Caco-2 (cell line): ENCODE results near the gene ZNF438. TPM values are rescaled to one million over a fixed set of nuclear protein-coding genes. Genes with fewer than 3 reads are reported as not detected.

ENCODE experiments used
- BruUV-seq: library from RNA; stranded (reverse); fragments of 400-500 nt; replicated peaks from 2 replicates; lab custom pipeline; 2021; lab: Mats Ljungman, UMichigan
- CTCF ChIA-PET: fragments of 300-600 bp; sonication (Branson Sonifier 250); formaldehyde crosslinking; loops from one replicate; lab custom pipeline; 2022; ENCODE audit warnings: antibody characterized with exemption; lab: Charles Lee
- POLR2A ChIA-PET: fragments of 300-600 bp; sonication (Branson Sonifier 250); formaldehyde crosslinking; loops from one replicate; lab custom pipeline; 2022; ENCODE audit warnings: antibody characterized with exemption; lab: Charles Lee
- DNase-seq, 2 experiments: peaks; one replicate each; pipeline versions ENCODE4 v3.0.0 to v3.0.0-alpha.2; 2020 to 2022
- H3K27me3 ChIP-seq: replicated peaks from 2 replicates; pipeline ENCODE4 v1.6.0; 2011; ENCODE audit warnings: low read length; ENCODE audit not compliant: control insufficient read depth, insufficient read depth
- H3K36me3 ChIP-seq: 2 replicates; pipeline ENCODE4 v1.5.1; 2011; ENCODE audit warnings: low read length; ENCODE audit not compliant: control insufficient read depth, insufficient read depth
- H3K4me1 ChIP-seq: fragments of 250-450 bp; sonication (Bioruptor Pico); 2 replicates; pipeline ENCODE4 v1.5.1; 2020; ENCODE audit warnings: mild to moderate bottlenecking
- H3K4me3 ChIP-seq: 2 replicates; pipeline ENCODE4 v1.5.1; 2011; ENCODE audit warnings: low read depth, mild to moderate bottlenecking, control low read depth, low read length
- H3K9me3 ChIP-seq: fragments of 250-450 bp; sonication (Bioruptor Pico); 2 replicates; pipeline ENCODE4 v1.5.1; 2020; ENCODE audit warnings: mild to moderate bottlenecking, moderate library complexity
- H3K27ac Mint-ChIP-seq: one replicate; pipeline ENCODE4 v1.8.0; 2022; ENCODE audit warnings: mixed read lengths; ENCODE audit not compliant: unreplicated experiment
- H3K27me3 Mint-ChIP-seq: one replicate; pipeline ENCODE4 v1.8.0; 2022; ENCODE audit warnings: mixed read lengths; ENCODE audit not compliant: insufficient read depth, unreplicated experiment
- H3K36me3 Mint-ChIP-seq: one replicate; pipeline ENCODE4 v1.8.0; 2022; ENCODE audit warnings: mild to moderate bottlenecking, mixed read lengths; ENCODE audit not compliant: insufficient read depth, unreplicated experiment
- H3K4me1 Mint-ChIP-seq: one replicate; pipeline ENCODE4 v1.8.0; 2022; ENCODE audit warnings: low read depth, mixed read lengths; ENCODE audit not compliant: unreplicated experiment
- H3K4me3 Mint-ChIP-seq: one replicate; pipeline ENCODE4 v1.8.0; 2022; ENCODE audit warnings: mild to moderate bottlenecking, moderate library complexity, mixed read lengths; ENCODE audit not compliant: unreplicated experiment
- H3K9me3 Mint-ChIP-seq: one replicate; pipeline ENCODE4 v1.8.0; 2022; ENCODE audit warnings: mixed read lengths; ENCODE audit not compliant: unreplicated experiment
- CTCF ChIP-seq, 2 experiments: fragments of 200-600 bp in 1 of 2; IDR thresholded peaks; 1 replicate in 1 of 2; 2 replicates in 1 of 2; pipeline versions ENCODE4 v1.5.1 to v1.8.0; 2011 to 2022; ENCODE audit warnings: antibody characterized with exemption in 1 of 2, control low read depth in 1 of 2, inconsistent platforms in 1 of 2, low read depth in 1 of 2, low read length in 1 of 2, mild to moderate bottlenecking in 1 of 2, moderate library complexity in 1 of 2; ENCODE audit not compliant: insufficient read depth in 1 of 2, severe bottlenecking in 1 of 2, unreplicated experiment in 1 of 2
- intact Hi-C: fragments of 100-400 bp; cut with micrococcal nuclease; formaldehyde crosslinking; loops from one replicate; pipeline ENCODE4 v1.10.0; 2022; ENCODE audit not compliant: unreplicated experiment
- total RNA-seq: library from RNA; stranded (reverse); gene quantifications from 2 replicates; pipeline ENCODE4 v1.2.3, GENCODE V29; 2022

Gene ZNF438
- total RNA-seq, 1 experiment from 2014 or later, result 1.00 TPM

GRCh38 chr10:30980951-30981616, 50.6 kb downstream of the ZNF438 start:
- POLR2A ChIA-PET, result no interaction called here
- no peak for DNase-seq

GRCh38 chr10:30979956-30980355, 51.7 kb downstream of the ZNF438 start:
- no peaks in the 10 kb centered on the region for H3K27me3 ChIP-seq
- intact Hi-C loops, result no loop called here
- no peak overlapping the region for H3K4me3 ChIP-seq
- CTCF ChIA-PET, result no interaction called here
- 0 out of 2 replicates have a peak, but pooled peaks cover 2% of the 10 kb centered on the region for H3K9me3 ChIP-seq
- H3K4me1 ChIP-seq, result no peaks in the 10 kb centered on the region
- no peaks in the 10 kb centered on the region for H3K9me3 Mint-ChIP-seq
- no peak overlapping the region for H3K4me3 Mint-ChIP-seq
- POLR2A ChIA-PET, result no interaction called here
- no peaks in the 10 kb centered on the region for H3K27me3 Mint-ChIP-seq
- no peaks in the 10 kb centered on the region for H3K36me3 Mint-ChIP-seq
- no peak overlapping the region for H3K27ac Mint-ChIP-seq
- no peak for TF ChIP-seq CTCF (IDR thresholded peaks at IDR 0.05; ENCODE audit: insufficient read depth in 1 of 2, low read depth in 1 of 2, low read length in 1 of 2, severe bottlenecking in 1 of 2, unreplicated experiment in 1 of 2)
- BruUV-seq, result no TSS peak
- DNase-seq, result no peak
- H3K36me3 ChIP-seq, result no peaks in the 10 kb centered on the region
- no peaks in the 10 kb centered on the region for H3K4me1 Mint-ChIP-seq

More at GRCh38 chr10:30980951-30981616, 50.6 kb downstream of the ZNF438 start:
- no peak overlapping the region for H3K4me3 ChIP-seq
- CTCF ChIA-PET, result no interaction called here
- Mint-ChIP-seq H3K9me3 (no peaks in the 10 kb centered on the region), H3K4me1 (no peaks in the 10 kb centered on the region), H3K27ac (no peak overlapping the region), H3K27me3 (no peaks in the 10 kb centered on the region), H3K4me3 (no peak overlapping the region), H3K36me3 (no peaks in the 10 kb centered on the region)
- intact Hi-C loops, result no loop called here
- 0 out of 2 replicates have a peak, but pooled peaks cover 2% of the 10 kb centered on the region for H3K9me3 ChIP-seq
- TF ChIP-seq CTCF (IDR thresholded peaks at IDR 0.05; ENCODE audit: insufficient read depth in 1 of 2, low read depth in 1 of 2, low read length in 1 of 2, severe bottlenecking in 1 of 2, unreplicated experiment in 1 of 2), result no peak
- no TSS peak for BruUV-seq
- H3K36me3 ChIP-seq, result no peaks in the 10 kb centered on the region
- H3K27me3 ChIP-seq, result no peaks in the 10 kb centered on the region; the same call in 1 of the 2 replicates
- no peaks in the 10 kb centered on the region for H3K4me1 ChIP-seq

GRCh38 chr10:30978843-30979242, 52.8 kb downstream of the ZNF438 start:
- Mint-ChIP-seq H3K36me3 (no peaks in the 10 kb centered on the region), H3K9me3 (no peaks in the 10 kb centered on the region), H3K4me3 (no peak overlapping the region), H3K27me3 (no peaks in the 10 kb centered on the region), H3K27ac (no peak overlapping the region), H3K4me1 (no peaks in the 10 kb centered on the region)
- no peak for TF ChIP-seq CTCF (IDR thresholded peaks at IDR 0.05; ENCODE audit: insufficient read depth in 1 of 2, low read depth in 1 of 2, low read length in 1 of 2, severe bottlenecking in 1 of 2, unreplicated experiment in 1 of 2)
- no peaks in the 10 kb centered on the region for H3K4me1 ChIP-seq
- H3K27me3 ChIP-seq, result no peaks in the 10 kb centered on the region
- H3K36me3 ChIP-seq, result no peaks in the 10 kb centered on the region
- DNase-seq, result no peak
- POLR2A ChIA-PET, result no interaction called here
- CTCF ChIA-PET, result no interaction called here
- no peak overlapping the region for H3K4me3 ChIP-seq
- 0 out of 2 replicates have a peak, but pooled peaks cover 2% of the 10 kb centered on the region for H3K9me3 ChIP-seq
- intact Hi-C loops, result no loop called here
- no TSS peak for BruUV-seq
